Measurements from ENCODE around the gene IL37. TPM values are rescaled to one million over a fixed set of nuclear protein-coding genes. Genes with fewer than 3 reads are reported as not detected.
"Not testable (repeated sequence)": the region's sequence is repeated elsewhere in the genome, so short reads cannot be mapped to it uniquely, and the experiment has no call there.

Gene IL37
- total and polyA plus RNA-seq, 4 donors: not detected

DNA sequence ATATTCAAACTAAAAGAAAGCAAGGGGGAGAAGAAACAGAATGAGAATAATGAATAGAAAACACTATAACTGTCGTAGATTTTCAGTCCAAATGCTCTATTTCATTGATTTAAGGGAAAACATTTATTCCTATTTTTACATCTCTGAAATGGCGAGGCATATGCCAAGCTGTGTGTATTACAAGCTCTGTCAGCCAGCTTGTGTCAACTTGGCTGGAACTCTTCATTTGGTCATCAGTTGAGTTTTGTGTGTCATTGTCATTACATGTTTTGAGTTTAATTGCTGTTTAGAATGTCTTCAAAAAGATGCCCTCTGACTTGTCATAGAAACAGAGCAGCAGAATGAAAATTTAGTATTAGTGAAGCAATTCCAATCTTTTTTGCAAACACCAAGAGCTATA is 8.1 kb upstream of the IL37 start:
- DNase-seq (no peak), ATAC-seq (ENCODE audit: low FRiP score) (no peak)
- no peak overlapping the region for H3K4me3 ChIP-seq (ENCODE audit: low read length in 2 of 2)
- intact Hi-C loops (cut with DNase I): no loop called here
- no peaks in the 10 kb centered on the region for H3K4me1 ChIP-seq (ENCODE audit: control insufficient read depth in 1 of 2, insufficient read depth in 2 of 2, low read length in 2 of 2)
- H3K36me3 ChIP-seq (ENCODE audit: control insufficient read depth in 1 of 2, insufficient read depth in 2 of 2, low read length in 1 of 2): no peaks in the 10 kb centered on the region
- H3K27me3 ChIP-seq (ENCODE audit: control insufficient read depth in 1 of 2, insufficient read depth in 2 of 2, low read length in 1 of 2): no peaks in the 10 kb centered on the region
- peaks cover 1% of the 10 kb centered on the region for H3K9me3 ChIP-seq (ENCODE audit: control insufficient read depth, low read length)
- no peak overlapping the region for H3K27ac ChIP-seq (ENCODE audit: low read depth in 1 of 2, low read length in 2 of 2)
- 64 to 67% methylated on average over 2 of the region's 2 CpGs for WGBS, 2 donors

DNA sequence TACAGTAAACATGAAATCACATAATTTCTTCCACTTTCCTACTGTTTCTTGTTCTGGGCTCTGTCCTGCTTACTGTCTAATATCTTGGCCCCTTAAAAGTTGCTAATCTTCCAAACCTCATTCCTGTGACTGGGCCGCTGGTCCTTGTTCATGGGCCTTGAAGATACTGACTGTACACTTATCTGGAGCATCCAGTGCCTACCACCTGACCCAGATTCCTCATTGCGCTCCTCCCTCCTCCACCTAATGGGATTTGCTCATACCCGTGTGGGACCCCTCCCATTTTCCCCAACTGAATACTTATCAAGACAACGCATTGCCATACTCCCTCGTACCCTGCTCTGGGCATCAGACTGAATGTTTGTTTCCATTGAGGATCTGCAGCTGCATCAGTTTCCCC is 6.1 kb upstream of the IL37 start:
- intact Hi-C loops (cut with DNase I): no loop called here
- peaks cover 1% of the 10 kb centered on the region for H3K9me3 ChIP-seq (ENCODE audit: control insufficient read depth, low read length)
- no peak for DNase-seq
- no peak overlapping the region for H3K27ac ChIP-seq (ENCODE audit: low read depth in 1 of 2, low read length in 2 of 2)
- ATAC-seq (ENCODE audit: low FRiP score): no peak
- H3K4me3 ChIP-seq (ENCODE audit: low read length in 2 of 2): no peak overlapping the region
- H3K27me3 ChIP-seq (ENCODE audit: control insufficient read depth in 1 of 2, insufficient read depth in 2 of 2, low read length in 1 of 2): no peaks in the 10 kb centered on the region
- H3K4me1 ChIP-seq (ENCODE audit: control insufficient read depth in 1 of 2, insufficient read depth in 2 of 2, low read length in 2 of 2): no peaks in the 10 kb centered on the region
- H3K36me3 ChIP-seq (ENCODE audit: control insufficient read depth in 1 of 2, insufficient read depth in 2 of 2, low read length in 1 of 2): no peaks in the 10 kb centered on the region
- 78 to 81% methylated on average over 5 of the region's 5 CpGs for WGBS, 2 donors

DNA sequence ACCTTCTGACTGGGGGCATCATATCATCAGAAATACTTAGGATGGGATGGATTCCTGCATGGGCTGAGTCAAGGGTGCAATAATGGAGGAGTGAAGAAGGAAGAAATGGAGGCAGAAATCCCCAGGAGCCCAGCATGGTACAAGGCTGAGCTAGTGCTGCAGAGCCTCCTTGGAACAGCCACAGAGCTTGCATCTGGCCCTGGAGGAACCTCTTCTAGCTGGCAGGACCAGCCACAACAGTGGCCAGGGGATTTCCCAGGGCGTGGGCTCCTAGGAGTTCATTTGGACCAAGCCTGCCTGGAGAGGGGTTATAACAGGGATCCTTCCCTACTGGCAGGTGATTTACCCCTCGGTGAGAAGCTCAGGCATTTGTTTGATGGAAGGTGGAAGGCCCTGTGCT is 4.7 kb upstream of the IL37 start:
- ATAC-seq (ENCODE audit: low FRiP score) (no peak), DNase-seq (no peak)
- Histone ChIP-seq H3K27me3 (ENCODE audit: control insufficient read depth in 1 of 2, insufficient read depth in 2 of 2, low read length in 1 of 2) (no peaks in the 10 kb centered on the region), H3K4me3 (ENCODE audit: low read length in 2 of 2) (no peak overlapping the region), H3K9me3 (ENCODE audit: control insufficient read depth, low read length) (no peaks in the 10 kb centered on the region), H3K36me3 (ENCODE audit: control insufficient read depth in 1 of 2, insufficient read depth in 2 of 2, low read length in 1 of 2) (no peaks in the 10 kb centered on the region), H3K27ac (ENCODE audit: low read depth in 1 of 2, low read length in 2 of 2) (no peak overlapping the region), H3K4me1 (ENCODE audit: control insufficient read depth in 1 of 2, insufficient read depth in 2 of 2, low read length in 2 of 2) (no peaks in the 10 kb centered on the region)
- intact Hi-C loops (cut with DNase I): no loop called here
- WGBS, 2 donors: 66 to 70% methylated on average over 2 of the region's 2 CpGs

DNA sequence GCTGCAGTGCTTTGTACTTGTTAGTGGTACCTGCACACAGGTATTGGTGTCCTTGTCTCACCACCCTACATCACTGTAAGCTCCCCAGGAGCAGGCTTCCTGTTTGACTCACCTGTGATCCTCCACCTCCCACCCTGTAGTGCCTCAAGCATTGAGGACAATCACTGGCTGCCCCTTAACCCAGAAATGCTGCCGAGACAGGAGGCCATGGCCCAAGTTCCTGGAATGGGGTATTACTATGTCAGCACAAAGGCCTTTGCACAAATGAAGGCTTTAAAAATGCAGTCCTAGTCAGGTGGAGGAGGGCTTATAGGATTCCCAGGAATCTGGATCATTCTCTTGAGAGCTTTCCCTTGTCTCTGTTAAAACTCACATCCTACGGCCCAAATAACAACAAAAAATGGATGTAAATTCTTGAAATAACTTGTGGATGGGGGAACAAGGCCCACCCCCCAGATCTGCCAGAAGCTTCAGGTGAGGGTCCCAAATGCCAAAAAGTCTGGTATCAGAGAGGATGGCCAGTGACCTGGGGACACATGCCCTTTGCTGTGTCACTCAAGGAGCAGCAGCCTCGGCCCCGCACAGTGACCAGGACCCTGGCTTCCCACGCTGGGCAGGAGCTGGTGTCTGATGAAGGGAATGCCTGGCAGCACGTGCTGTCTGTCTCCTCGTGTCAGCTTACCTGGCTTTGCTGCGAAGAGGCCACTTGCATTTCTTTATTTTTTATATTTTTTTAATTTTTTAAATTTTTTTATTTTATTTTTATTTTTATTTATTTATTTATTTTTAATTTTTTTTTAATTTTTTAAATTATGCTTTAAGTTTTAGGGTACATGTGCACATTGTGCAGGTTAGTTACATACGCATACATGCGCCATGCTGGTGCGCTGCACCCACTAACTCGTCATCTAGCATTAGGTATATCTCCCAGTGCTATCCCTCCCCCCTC is 3.7 kb upstream of the IL37 start:
- ATAC-seq (ENCODE audit: low FRiP score) (no peak), DNase-seq (no peak)
- WGBS, 2 donors: 93 to 96% methylated on average over 12 of the region's 12 CpGs
- Histone ChIP-seq H3K27me3 (ENCODE audit: control insufficient read depth in 1 of 2, insufficient read depth in 2 of 2, low read length in 1 of 2) (no peaks in the 10 kb centered on the region), H3K4me3 (ENCODE audit: low read length in 2 of 2) (no peak overlapping the region), H3K36me3 (ENCODE audit: control insufficient read depth in 1 of 2, insufficient read depth in 2 of 2, low read length in 1 of 2) (no peaks in the 10 kb centered on the region), H3K9me3 (ENCODE audit: control insufficient read depth, low read length) (no peaks in the 10 kb centered on the region), H3K27ac (ENCODE audit: low read depth in 1 of 2, low read length in 2 of 2) (no peak overlapping the region), H3K4me1 (ENCODE audit: control insufficient read depth in 1 of 2, insufficient read depth in 2 of 2, low read length in 2 of 2) (no peaks in the 10 kb centered on the region)
- intact Hi-C loops (cut with DNase I): no loop called here

DNA sequence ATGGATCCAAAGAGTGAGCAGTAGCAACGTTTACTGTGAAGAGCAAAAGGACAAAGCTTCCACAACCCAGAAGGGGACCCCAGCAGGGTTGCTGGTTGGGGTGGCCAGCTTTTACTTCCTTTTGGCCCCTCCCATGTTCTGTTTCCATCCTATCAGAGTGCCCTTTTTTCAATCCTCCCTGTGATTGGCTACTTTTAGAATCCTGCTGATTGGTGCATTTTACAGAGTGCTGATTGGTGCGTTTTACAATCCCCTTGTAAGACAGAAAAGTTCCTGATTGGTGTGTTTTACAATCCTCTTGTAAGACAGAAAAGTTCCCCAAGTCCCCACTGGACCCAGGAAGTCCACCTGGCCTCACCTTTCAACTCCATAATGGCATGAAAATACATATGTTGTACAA is 2.4 kb upstream of the IL37 start:
- H3K27me3 ChIP-seq (ENCODE audit: control insufficient read depth in 1 of 2, insufficient read depth in 2 of 2, low read length in 1 of 2); H3K36me3 ChIP-seq (ENCODE audit: control insufficient read depth in 1 of 2, insufficient read depth in 2 of 2, low read length in 1 of 2); intact Hi-C loops (cut with DNase I); H3K4me1 ChIP-seq (ENCODE audit: control insufficient read depth in 1 of 2, insufficient read depth in 2 of 2, low read length in 2 of 2); H3K9me3 ChIP-seq (ENCODE audit: control insufficient read depth, low read length); ATAC-seq (ENCODE audit: low FRiP score); H3K4me3 ChIP-seq (ENCODE audit: low read length in 2 of 2); H3K27ac ChIP-seq (ENCODE audit: low read depth in 1 of 2, low read length in 2 of 2); DNase-seq: not testable (repeated sequence)
- 81 to 82% methylated on average over 2 of the region's 2 CpGs for WGBS, 2 donors

DNA sequence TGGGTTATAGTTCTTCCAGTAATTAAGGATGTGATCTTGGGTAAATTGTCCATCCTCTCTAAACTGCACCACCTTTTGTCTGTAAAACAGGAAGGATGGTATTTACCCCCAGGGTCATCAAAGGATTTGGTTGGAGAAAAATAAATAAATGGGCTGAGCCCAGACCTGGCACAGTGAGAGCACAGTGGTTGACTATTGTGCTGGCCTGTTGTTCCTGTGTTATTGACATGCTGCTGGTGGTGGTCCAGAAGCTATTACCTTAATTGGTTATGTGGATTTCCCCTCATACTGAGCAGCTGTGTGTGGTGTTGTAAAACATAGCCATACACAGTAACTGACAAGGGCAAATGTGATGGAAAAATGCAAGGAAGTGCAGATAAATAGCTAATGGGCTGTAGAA is 746 bp upstream of the IL37 start:
- Histone ChIP-seq H3K36me3 (ENCODE audit: control insufficient read depth in 1 of 2, insufficient read depth in 2 of 2, low read length in 1 of 2) (no peaks in the 10 kb centered on the region), H3K9me3 (ENCODE audit: control insufficient read depth, low read length) (no peaks in the 10 kb centered on the region), H3K4me3 (ENCODE audit: low read length in 2 of 2) (no peak overlapping the region), H3K27ac (ENCODE audit: low read depth in 1 of 2, low read length in 2 of 2) (no peak overlapping the region), H3K4me1 (ENCODE audit: control insufficient read depth in 1 of 2, insufficient read depth in 2 of 2, low read length in 2 of 2) (no peaks in the 10 kb centered on the region), H3K27me3 (ENCODE audit: control insufficient read depth in 1 of 2, insufficient read depth in 2 of 2, low read length in 1 of 2) (no peaks in the 10 kb centered on the region)
- intact Hi-C loops (cut with DNase I): no loop called here
- DNase-seq (no peak), ATAC-seq (ENCODE audit: low FRiP score) (no peak)

DNA sequence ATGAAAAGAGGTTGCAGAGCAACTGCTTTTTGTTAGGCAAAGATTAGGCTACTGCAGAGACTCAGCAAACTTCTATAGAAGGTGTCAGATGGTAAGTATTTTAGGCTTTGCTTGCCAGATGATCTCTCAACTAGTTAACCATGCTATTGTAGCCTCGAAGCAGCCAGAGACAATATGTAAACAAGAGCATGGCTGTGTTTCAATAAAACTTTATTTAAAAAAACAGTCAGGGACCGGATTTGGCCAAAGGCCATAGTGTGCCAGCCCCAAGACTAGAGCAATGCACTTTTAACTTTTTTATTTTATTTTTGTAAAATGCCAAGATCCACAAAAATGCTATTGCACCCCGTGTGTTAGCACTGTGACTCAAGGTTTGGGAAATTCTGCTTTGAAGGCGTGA is 1.4 kb downstream of the IL37 start:
- no peaks in the 10 kb centered on the region for H3K4me1 ChIP-seq (ENCODE audit: control insufficient read depth in 1 of 2, insufficient read depth in 2 of 2, low read length in 2 of 2)
- H3K4me3 ChIP-seq (ENCODE audit: low read length in 2 of 2): no peak overlapping the region
- H3K27ac ChIP-seq (ENCODE audit: low read depth in 1 of 2, low read length in 2 of 2): no peak overlapping the region
- H3K9me3 ChIP-seq (ENCODE audit: control insufficient read depth, low read length): no peaks in the 10 kb centered on the region
- ATAC-seq (ENCODE audit: low FRiP score) (no peak), DNase-seq (no peak)
- H3K36me3 ChIP-seq (ENCODE audit: control insufficient read depth in 1 of 2, insufficient read depth in 2 of 2, low read length in 1 of 2): no peaks in the 10 kb centered on the region
- 61 to 62% methylated on average over 4 of the region's 4 CpGs for WGBS, 2 donors
- intact Hi-C loops (cut with DNase I): no loop called here
- no peaks in the 10 kb centered on the region for H3K27me3 ChIP-seq (ENCODE audit: control insufficient read depth in 1 of 2, insufficient read depth in 2 of 2, low read length in 1 of 2)

DNA sequence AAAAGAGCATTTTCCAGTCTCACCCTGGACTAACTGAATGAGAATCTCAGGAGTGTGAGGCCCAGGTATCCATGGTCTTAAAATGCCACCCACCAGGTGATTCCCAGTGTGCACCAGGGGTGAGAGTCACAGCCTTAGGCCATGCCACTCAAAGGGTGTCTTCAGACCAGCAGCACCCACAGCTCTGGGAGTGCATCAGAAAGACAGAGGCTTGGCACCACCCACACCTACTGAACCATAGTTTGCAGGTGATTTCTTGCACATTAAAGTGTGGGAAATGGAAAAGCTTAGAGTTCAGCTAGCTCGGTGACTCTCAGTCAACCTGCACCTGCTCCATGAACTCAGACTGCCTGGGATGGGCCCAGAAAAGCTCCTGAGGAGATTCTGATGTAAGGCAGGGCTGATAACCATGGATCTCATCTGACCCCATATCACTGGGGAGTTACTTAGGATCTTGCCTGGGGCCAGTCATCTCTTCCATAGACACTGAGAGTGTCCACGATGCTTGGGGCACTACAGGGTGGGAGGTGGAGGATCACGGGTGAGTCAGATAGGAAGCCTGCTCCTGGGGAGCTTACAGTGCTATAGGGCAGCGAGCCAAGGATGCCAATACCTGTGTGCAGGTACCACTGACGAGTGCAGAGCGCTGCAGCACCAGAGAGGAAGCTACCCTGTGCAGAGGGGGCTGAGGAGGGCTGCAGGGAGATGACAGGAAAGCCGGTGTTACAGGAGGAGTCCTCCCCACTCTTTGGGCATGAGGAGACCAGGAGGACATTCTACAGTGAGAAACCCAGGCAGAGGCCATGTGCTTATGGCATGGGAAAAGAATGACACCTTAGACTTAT is 4.6 kb downstream of the IL37 start:
- Histone ChIP-seq H3K9me3 (ENCODE audit: control insufficient read depth, low read length) (no peaks in the 10 kb centered on the region), H3K36me3 (ENCODE audit: control insufficient read depth in 1 of 2, insufficient read depth in 2 of 2, low read length in 1 of 2) (no peaks in the 10 kb centered on the region), H3K4me1 (ENCODE audit: control insufficient read depth in 1 of 2, insufficient read depth in 2 of 2, low read length in 2 of 2) (no peaks in the 10 kb centered on the region), H3K27ac (ENCODE audit: low read depth in 1 of 2, low read length in 2 of 2) (no peak overlapping the region), H3K4me3 (ENCODE audit: low read length in 2 of 2) (no peak overlapping the region), H3K27me3 (ENCODE audit: control insufficient read depth in 1 of 2, insufficient read depth in 2 of 2, low read length in 1 of 2) (no peaks in the 10 kb centered on the region)
- ATAC-seq (ENCODE audit: low FRiP score): no peak
- intact Hi-C loops (cut with DNase I): no loop called here
- WGBS, 2 donors: 73 to 76% methylated on average over 7 of the region's 7 CpGs
- no peak for DNase-seq

All from aorta (tissue), 5 donors.